ENCODE results near the gene TTLL6.

DNA sequence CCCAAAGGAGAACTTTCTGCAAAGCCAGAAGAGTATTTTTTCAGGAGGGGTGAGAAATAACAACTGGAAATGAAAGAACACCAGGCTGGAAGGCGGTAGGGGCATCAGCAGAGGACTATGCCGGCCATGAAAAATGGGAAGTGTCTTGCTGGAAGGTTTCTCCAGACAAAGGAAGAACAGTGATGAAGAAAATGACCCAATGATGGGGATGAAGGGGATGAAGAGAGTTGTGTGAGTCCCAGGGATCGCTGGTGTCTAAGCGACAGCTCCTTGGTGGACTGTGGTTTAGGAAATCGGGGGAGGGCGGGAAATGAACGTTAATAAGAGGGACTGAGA is 623 bp downstream of the TTLL6 start:
- no peak for TF ChIP-seq EP300 (conservative IDR thresholded peaks at IDR 0.05; ENCODE audit: poor library complexity, severe bottlenecking)
- TF ChIP-seq, protein P1, sequence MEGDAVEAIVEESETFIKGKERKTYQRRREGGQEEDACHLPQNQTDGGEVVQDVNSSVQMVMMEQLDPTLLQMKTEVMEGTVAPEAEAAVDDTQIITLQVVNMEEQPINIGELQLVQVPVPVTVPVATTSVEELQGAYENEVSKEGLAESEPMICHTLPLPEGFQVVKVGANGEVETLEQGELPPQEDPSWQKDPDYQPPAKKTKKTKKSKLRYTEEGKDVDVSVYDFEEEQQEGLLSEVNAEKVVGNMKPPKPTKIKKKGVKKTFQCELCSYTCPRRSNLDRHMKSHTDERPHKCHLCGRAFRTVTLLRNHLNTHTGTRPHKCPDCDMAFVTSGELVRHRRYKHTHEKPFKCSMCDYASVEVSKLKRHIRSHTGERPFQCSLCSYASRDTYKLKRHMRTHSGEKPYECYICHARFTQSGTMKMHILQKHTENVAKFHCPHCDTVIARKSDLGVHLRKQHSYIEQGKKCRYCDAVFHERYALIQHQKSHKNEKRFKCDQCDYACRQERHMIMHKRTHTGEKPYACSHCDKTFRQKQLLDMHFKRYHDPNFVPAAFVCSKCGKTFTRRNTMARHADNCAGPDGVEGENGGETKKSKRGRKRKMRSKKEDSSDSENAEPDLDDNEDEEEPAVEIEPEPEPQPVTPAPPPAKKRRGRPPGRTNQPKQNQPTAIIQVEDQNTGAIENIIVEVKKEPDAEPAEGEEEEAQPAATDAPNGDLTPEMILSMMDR (IDR thresholded peaks at IDR 0.05; ENCODE audit: poor library complexity, severe bottlenecking) = no peak
- no peak for TF ChIP-seq POLR2AphosphoS5 (IDR thresholded peaks at IDR 0.05)
- TF ChIP-seq, protein P2, sequence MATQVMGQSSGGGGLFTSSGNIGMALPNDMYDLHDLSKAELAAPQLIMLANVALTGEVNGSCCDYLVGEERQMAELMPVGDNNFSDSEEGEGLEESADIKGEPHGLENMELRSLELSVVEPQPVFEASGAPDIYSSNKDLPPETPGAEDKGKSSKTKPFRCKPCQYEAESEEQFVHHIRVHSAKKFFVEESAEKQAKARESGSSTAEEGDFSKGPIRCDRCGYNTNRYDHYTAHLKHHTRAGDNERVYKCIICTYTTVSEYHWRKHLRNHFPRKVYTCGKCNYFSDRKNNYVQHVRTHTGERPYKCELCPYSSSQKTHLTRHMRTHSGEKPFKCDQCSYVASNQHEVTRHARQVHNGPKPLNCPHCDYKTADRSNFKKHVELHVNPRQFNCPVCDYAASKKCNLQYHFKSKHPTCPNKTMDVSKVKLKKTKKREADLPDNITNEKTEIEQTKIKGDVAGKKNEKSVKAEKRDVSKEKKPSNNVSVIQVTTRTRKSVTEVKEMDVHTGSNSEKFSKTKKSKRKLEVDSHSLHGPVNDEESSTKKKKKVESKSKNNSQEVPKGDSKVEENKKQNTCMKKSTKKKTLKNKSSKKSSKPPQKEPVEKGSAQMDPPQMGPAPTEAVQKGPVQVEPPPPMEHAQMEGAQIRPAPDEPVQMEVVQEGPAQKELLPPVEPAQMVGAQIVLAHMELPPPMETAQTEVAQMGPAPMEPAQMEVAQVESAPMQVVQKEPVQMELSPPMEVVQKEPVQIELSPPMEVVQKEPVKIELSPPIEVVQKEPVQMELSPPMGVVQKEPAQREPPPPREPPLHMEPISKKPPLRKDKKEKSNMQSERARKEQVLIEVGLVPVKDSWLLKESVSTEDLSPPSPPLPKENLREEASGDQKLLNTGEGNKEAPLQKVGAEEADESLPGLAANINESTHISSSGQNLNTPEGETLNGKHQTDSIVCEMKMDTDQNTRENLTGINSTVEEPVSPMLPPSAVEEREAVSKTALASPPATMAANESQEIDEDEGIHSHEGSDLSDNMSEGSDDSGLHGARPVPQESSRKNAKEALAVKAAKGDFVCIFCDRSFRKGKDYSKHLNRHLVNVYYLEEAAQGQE (IDR thresholded peaks at IDR 0.05; ENCODE audit: borderline replicate concordance) = no peak
- no peak for TF ChIP-seq SMC3 (conservative IDR thresholded peaks at IDR 0.05; ENCODE audit: poor library complexity)
- TF ChIP-seq EZH2 (IDR thresholded peaks at IDR 0.05; ENCODE audit: borderline replicate concordance, insufficient read depth, low read length, poor library complexity, severe bottlenecking) = no peak
- TF ChIP-seq TAF1 (IDR thresholded peaks at IDR 0.05; ENCODE audit: low read depth) = no peak
- no peak for TF ChIP-seq MXI1 (conservative IDR thresholded peaks at IDR 0.05; ENCODE audit: poor library complexity, severe bottlenecking)
- no peak for TF ChIP-seq RAD21 (conservative IDR thresholded peaks at IDR 0.05)
